Chondrocyte (in vitro differentiated cells): Measurements from ENCODE around the gene CHIC2. TPM values are rescaled to one million over a fixed set of nuclear protein-coding genes. Genes with fewer than 3 reads are reported as not detected.

Experiments used
- DNase-seq: peaks from one replicate; pipeline ENCODE4 v3.0.0; 2021; ENCODE audit warnings: mixed read lengths, low spot score
- H3K27ac Mint-ChIP-seq: one replicate; pipeline ENCODE4 v1.8.0; 2021; ENCODE audit warnings: mild to moderate bottlenecking, moderate library complexity, mixed read lengths; ENCODE audit not compliant: unreplicated experiment
- H3K27me3 Mint-ChIP-seq: 2 replicates; pipeline ENCODE4 v1.8.0; 2021; ENCODE audit warnings: low read depth, mixed read lengths
- H3K36me3 Mint-ChIP-seq: 2 replicates; pipeline ENCODE4 v1.8.0; 2021; ENCODE audit warnings: low read depth, mixed read lengths
- H3K4me1 Mint-ChIP-seq: 2 replicates; pipeline ENCODE4 v1.8.0; 2021; ENCODE audit warnings: low read depth, mild to moderate bottlenecking, mixed read lengths
- H3K4me3 Mint-ChIP-seq: one replicate; pipeline ENCODE4 v1.8.0; 2021; ENCODE audit warnings: mild to moderate bottlenecking, moderate library complexity, mixed read lengths; ENCODE audit not compliant: unreplicated experiment
- H3K9me3 Mint-ChIP-seq: 2 replicates; pipeline ENCODE4 v1.8.0; 2021; ENCODE audit warnings: low read depth, mixed read lengths
- total RNA-seq: library from RNA; stranded (reverse); gene quantifications from 3 replicates; pipeline ENCODE4 v1.2.1, GENCODE V29; 2021
- TF ChIP-seq, protein P1 (sequence below): fragments of 200-600 bp; sonication (generic); IDR thresholded peaks from 2 replicates; pipeline ENCODE4 v1.5.0; 2021; ENCODE audit warnings: antibody characterized with exemption, mild to moderate bottlenecking, moderate library complexity

The CHIC2 gene
- total RNA-seq, 1 donor from 2014 or later: 38.5 TPM

DNA sequence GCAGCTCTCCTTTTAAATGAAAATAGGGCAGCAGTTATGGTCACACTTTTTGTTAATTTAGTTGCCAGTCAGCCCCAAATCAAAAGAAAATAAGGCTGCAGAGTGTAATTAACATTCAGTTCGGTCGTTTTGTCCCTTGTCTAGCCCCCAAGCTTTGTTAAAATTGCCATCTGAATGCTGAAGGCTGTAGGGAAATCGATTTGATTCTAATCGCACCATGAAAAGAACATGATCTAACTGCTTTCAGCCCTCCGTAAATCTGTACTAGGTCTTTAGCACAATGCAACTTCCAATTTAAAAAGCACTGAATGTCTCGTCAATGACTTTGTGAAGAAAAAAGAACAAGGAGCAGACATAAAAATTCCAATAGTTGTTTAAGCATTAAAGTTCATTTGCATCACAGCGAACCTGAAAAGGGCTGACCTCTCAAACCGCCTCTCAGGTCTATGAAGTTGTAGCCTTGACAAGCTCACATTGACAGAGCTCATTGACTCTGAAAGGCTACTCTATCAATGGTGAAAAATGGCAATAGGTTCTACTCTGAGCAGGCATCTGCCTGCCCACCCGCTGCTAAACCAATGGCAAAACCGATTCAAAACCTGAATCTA, 48.9 kb downstream of the CHIC2 start:
- peaks cover 3% of the 10 kb centered on the region for H3K36me3 Mint-ChIP-seq
- H3K4me3 Mint-ChIP-seq: no peak overlapping the region
- H3K9me3 Mint-ChIP-seq: no peaks in the 10 kb centered on the region
- H3K27ac Mint-ChIP-seq: no peak overlapping the region
- TF ChIP-seq, protein P1, sequence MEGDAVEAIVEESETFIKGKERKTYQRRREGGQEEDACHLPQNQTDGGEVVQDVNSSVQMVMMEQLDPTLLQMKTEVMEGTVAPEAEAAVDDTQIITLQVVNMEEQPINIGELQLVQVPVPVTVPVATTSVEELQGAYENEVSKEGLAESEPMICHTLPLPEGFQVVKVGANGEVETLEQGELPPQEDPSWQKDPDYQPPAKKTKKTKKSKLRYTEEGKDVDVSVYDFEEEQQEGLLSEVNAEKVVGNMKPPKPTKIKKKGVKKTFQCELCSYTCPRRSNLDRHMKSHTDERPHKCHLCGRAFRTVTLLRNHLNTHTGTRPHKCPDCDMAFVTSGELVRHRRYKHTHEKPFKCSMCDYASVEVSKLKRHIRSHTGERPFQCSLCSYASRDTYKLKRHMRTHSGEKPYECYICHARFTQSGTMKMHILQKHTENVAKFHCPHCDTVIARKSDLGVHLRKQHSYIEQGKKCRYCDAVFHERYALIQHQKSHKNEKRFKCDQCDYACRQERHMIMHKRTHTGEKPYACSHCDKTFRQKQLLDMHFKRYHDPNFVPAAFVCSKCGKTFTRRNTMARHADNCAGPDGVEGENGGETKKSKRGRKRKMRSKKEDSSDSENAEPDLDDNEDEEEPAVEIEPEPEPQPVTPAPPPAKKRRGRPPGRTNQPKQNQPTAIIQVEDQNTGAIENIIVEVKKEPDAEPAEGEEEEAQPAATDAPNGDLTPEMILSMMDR: no peak
- DNase-seq: no peak
- no peaks in the 10 kb centered on the region for H3K27me3 Mint-ChIP-seq
- H3K4me1 Mint-ChIP-seq: no peaks in the 10 kb centered on the region

DNA sequence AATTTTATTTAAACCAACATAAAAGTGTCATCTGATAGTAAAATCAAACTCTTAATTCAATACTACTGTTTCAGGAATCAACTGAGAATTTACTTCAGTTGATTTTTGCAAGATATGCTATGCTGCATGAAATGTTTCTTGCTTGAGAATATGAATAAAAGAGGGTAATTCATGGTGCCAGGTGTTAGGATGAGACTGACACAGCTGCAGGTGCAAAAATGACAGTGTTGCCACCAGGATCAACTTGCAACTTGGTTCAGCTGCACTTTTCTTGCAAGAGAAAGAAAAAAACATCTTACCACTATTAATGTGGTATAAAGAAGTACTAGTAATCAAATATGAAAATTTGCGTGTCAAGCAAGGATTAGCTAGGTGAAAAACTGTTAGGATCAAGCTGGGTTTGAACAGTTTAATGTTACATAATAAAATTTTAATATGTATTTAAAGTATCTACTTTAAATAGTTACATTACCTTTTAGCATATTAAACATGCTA, 49.7 kb downstream of the CHIC2 start:
- H3K4me3 Mint-ChIP-seq: no peak overlapping the region
- no peak overlapping the region for H3K27ac Mint-ChIP-seq
- DNase-seq: no peak
- no peaks in the 10 kb centered on the region for H3K27me3 Mint-ChIP-seq
- no peaks in the 10 kb centered on the region for H3K9me3 Mint-ChIP-seq
- TF ChIP-seq, protein P1: no peak
- peaks cover 5% of the 10 kb centered on the region for H3K36me3 Mint-ChIP-seq
- no peaks in the 10 kb centered on the region for H3K4me1 Mint-ChIP-seq

- Mint-ChIP-seq H3K4me3 (no peak overlapping the region), H3K27me3 (no peaks in the 10 kb centered on the region), H3K27ac (no peak overlapping the region), H3K36me3 (peaks cover 6% of the 10 kb centered on the region), H3K9me3 (no peaks in the 10 kb centered on the region), H3K4me1 (peaks cover 2% of the 10 kb centered on the region)
- TF ChIP-seq, protein P1: no peak
- no peak for DNase-seq
Measured at GRCh38 chr4:54011201-54011600, 53.2 kb downstream of the CHIC2 start.

DNA sequence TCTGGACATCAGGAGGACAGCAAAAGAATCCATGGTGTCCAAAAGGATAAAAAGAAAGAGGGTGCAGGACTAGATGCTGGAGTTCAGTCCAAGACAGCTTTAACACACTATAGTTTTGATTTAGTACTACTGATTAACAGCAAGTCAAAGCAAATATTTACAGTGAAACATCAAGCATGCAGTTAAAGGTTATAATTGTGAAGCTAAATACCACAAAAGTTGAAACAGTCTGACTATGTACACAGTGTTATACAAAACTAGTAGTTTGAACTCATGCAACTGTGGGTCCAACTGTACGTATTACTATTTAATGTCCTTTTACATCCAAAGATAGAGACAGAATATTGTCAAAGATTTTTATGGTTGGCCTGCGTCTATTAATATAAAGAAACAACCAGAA, 57.6 kb downstream of the CHIC2 start:
- TF ChIP-seq, protein P1: no peak
- Mint-ChIP-seq H3K27ac (no peak overlapping the region), H3K9me3 (no peaks in the 10 kb centered on the region), H3K36me3 (peaks cover 5% of the 10 kb centered on the region), H3K4me3 (no peak overlapping the region), H3K4me1 (peaks cover 15% of the 10 kb centered on the region), H3K27me3 (no peaks in the 10 kb centered on the region)
- DNase-seq: no peak

DNA sequence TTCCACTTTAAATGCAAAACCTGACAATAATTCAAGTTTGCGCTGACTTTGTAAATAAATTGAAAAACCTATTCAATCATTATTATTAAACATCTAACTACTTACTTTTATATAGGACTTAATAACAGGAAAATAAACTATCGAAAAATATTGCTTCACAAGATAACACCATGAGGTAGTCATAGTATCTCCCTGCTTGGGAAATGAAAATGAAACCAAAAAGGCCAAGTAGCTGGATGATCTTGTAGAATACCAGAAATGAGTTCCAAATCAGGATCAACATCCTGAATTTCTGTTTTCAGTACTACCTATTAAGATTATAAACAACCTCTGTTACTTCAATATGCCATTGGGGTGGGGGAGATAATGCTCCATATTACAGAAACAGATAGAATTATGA, 58.9 kb downstream of the CHIC2 start:
- Mint-ChIP-seq H3K27me3 (no peaks in the 10 kb centered on the region), H3K27ac (no peak overlapping the region), H3K9me3 (no peaks in the 10 kb centered on the region), H3K4me3 (no peak overlapping the region), H3K4me1 (peaks cover 15% of the 10 kb centered on the region), H3K36me3 (peaks cover 3% of the 10 kb centered on the region)
- TF ChIP-seq, protein P1: no peak
- DNase-seq: no peak
